CD4-positive, alpha-beta memory T cell (primary cell): ENCODE results near the gene PHKA1. TPM values are rescaled to one million over a fixed set of nuclear protein-coding genes. Genes with fewer than 3 reads are reported as not detected.
"Not testable (repeated sequence)": the region's sequence is repeated elsewhere in the genome, so short reads cannot be mapped to it uniquely, and the experiment has no call there.

ENCODE experiments used
- CTCF ChIA-PET: fragments of 350-600 bp; sonication (Branson Sonifier 250); formaldehyde crosslinking; loops from one replicate; lab custom pipeline; 2021; ENCODE audit warnings: inconsistent platforms; ENCODE audit not compliant: partially characterized antibody; lab: Charles Lee
- POLR2A ChIA-PET: fragments of 350-600 bp; sonication (Branson Sonifier 250); formaldehyde crosslinking; loops from one replicate; lab custom pipeline; 2021; ENCODE audit not compliant: partially characterized antibody; lab: Charles Lee
- DNase-seq, 5 donors: peaks; one replicate each; pipeline versions ENCODE4 v3.0.0 to v3.0.0-alpha.2; 2020 to 2022; ENCODE audit warnings: mixed read lengths in 1 of 5
- H3K27ac ChIP-seq: one replicate; pipeline ENCODE4 v1.7.0; 2013; ENCODE audit warnings: low read depth, low read length
- H3K27me3 ChIP-seq: 2 replicates; pipeline ENCODE4 v1.7.0; 2013; ENCODE audit warnings: mild to moderate bottlenecking, low read length, moderate library complexity; ENCODE audit not compliant: insufficient read depth
- H3K36me3 ChIP-seq: 2 replicates; pipeline ENCODE4 v1.7.0; 2013; ENCODE audit warnings: mild to moderate bottlenecking, low read length, moderate library complexity; ENCODE audit not compliant: insufficient read depth
- H3K4me1 ChIP-seq: 2 replicates; pipeline ENCODE4 v1.7.0; 2013; ENCODE audit warnings: mild to moderate bottlenecking, low read length, moderate library complexity; ENCODE audit not compliant: insufficient read depth
- H3K4me3 ChIP-seq, 2 donors: one replicate each; pipeline ENCODE4 v1.7.0; 2013; ENCODE audit warnings: low read length in 2 of 2, mild to moderate bottlenecking in 1 of 2
- H3K9me3 ChIP-seq, 2 donors: one replicate each; pipeline ENCODE4 v1.7.0; 2013; ENCODE audit warnings: low read length in 2 of 2, control low read depth in 1 of 2; ENCODE audit not compliant: control insufficient read depth in 1 of 2
- H3K27ac Mint-ChIP-seq, 7 donors: one replicate each; pipeline ENCODE4 v1.8.0; 2020 to 2021; ENCODE audit warnings: mixed read lengths in 7 of 7, mild to moderate bottlenecking in 6 of 7, inconsistent platforms in 3 of 7, moderate library complexity in 3 of 7
- H3K27me3 Mint-ChIP-seq, 2 donors: one replicate each; pipeline ENCODE4 v1.8.0; 2020 to 2021; ENCODE audit warnings: mixed read lengths in 2 of 2
- H3K36me3 Mint-ChIP-seq, 2 donors: one replicate each; pipeline ENCODE4 v1.8.0; 2020 to 2021; ENCODE audit warnings: mixed read lengths in 2 of 2, inconsistent platforms in 1 of 2, mild to moderate bottlenecking in 1 of 2
- H3K4me1 Mint-ChIP-seq, 4 donors: one replicate each; pipeline ENCODE4 v1.8.0; 2020 to 2021; ENCODE audit warnings: mixed read lengths in 4 of 4, mild to moderate bottlenecking in 1 of 4
- H3K4me3 Mint-ChIP-seq, 8 donors: one replicate each; pipeline ENCODE4 v1.8.0; 2020 to 2021; ENCODE audit warnings: mixed read lengths in 8 of 8, mild to moderate bottlenecking in 7 of 8, moderate library complexity in 6 of 8, inconsistent platforms in 3 of 8
- H3K9me3 Mint-ChIP-seq, 8 donors: one replicate each; pipeline ENCODE4 v1.8.0; 2020 to 2021; ENCODE audit warnings: mixed read lengths in 8 of 8, mild to moderate bottlenecking in 5 of 8, inconsistent platforms in 3 of 8, moderate library complexity in 1 of 8
- intact Hi-C: fragments of 100-400 bp; cut with micrococcal nuclease; formaldehyde crosslinking; loops from one replicate; pipeline ENCODE4 v1.15.1; 2023
- polyA plus RNA-seq, 2 donors: library from polyadenylated mRNA; unstranded; fragments of 300-500 nt; fragmentation: Illumina TruSeq; gene quantifications; one replicate each; pipeline ENCODE4 v1.2.3, GENCODE V29; 2021
- total RNA-seq, 2 experiments: library from RNA; stranded (reverse); gene quantifications; one replicate each; pipeline ENCODE4 v1.2.3, GENCODE V29; 2021

Gene PHKA1
- total and polyA plus RNA-seq, 4 experiments from 2014 or later, result 0.14 to 0.29 TPM; not detected in 2

- Histone ChIP-seq H3K27ac (no peak overlapping the region), H3K4me3 (no peak overlapping the region), H3K9me3 (no peaks in the 10 kb centered on the region), H3K4me1 (no peaks in the 10 kb centered on the region), H3K27me3 (no peaks in the 10 kb centered on the region), H3K36me3 (no peaks in the 10 kb centered on the region)
- CTCF ChIA-PET, result no interaction called here
- Mint-ChIP-seq H3K4me1 (no peaks in the 10 kb centered on the region), H3K27me3 (peaks cover 0 to 2% of the 10 kb centered on the region in 2 donors), H3K27ac (no peak overlapping the region), H3K36me3 (no peaks in the 10 kb centered on the region), H3K4me3 (no peak overlapping the region), H3K9me3 (peaks cover 0 to 2% (median 0%) of the 10 kb centered on the region in 8 donors)
- DNase-seq, result no peak
- POLR2A ChIA-PET, result no interaction called here
- intact Hi-C loops, result no loop called here
Measured at GRCh38 chrX:72694170-72694569, 19.9 kb downstream of the PHKA1 start.

DNA sequence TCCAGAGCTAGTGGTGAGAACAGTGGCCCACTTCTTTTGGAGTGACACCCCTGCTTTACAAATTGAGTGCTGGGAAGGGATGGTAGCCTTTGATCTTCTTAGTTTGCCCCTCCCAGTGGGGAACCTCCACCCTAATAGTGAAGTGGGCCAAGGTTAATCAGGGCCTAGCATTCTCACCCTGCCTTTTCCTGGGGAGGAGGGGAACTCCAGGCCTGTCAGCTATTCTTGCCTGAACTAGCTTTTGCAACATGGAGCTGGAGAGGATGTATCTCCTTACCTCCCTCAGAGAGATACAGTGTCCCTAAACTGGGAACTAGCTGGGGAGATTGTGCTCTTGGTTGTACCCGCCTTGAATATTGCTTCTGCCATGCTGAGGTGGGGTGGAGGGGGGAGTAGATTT lies 20.6 kb downstream of the PHKA1 start:
- Mint-ChIP-seq H3K4me1 (no peaks in the 10 kb centered on the region), H3K9me3 (peaks cover 0 to 2% (median 0%) of the 10 kb centered on the region in 8 donors), H3K36me3 (no peaks in the 10 kb centered on the region), H3K27me3 (peaks cover 0 to 2% of the 10 kb centered on the region in 2 donors), H3K27ac (no peak overlapping the region), H3K4me3 (no peak overlapping the region)
- DNase-seq, result no peak
- Histone ChIP-seq H3K9me3 (no peaks in the 10 kb centered on the region), H3K4me3 (no peak overlapping the region), H3K4me1 (no peaks in the 10 kb centered on the region), H3K36me3 (no peaks in the 10 kb centered on the region), H3K27me3 (no peaks in the 10 kb centered on the region), H3K27ac (no peak overlapping the region)
- CTCF ChIA-PET, result no interaction called here
- POLR2A ChIA-PET, result no interaction called here
- intact Hi-C loops, result no loop called here

GRCh38 chrX:72687396-72687795 lies 26.7 kb downstream of the PHKA1 start:
- no peaks in the 10 kb centered on the region for H3K4me1 Mint-ChIP-seq
- H3K27ac ChIP-seq, result no peak overlapping the region
- CTCF ChIA-PET, result no interaction called here

DNA sequence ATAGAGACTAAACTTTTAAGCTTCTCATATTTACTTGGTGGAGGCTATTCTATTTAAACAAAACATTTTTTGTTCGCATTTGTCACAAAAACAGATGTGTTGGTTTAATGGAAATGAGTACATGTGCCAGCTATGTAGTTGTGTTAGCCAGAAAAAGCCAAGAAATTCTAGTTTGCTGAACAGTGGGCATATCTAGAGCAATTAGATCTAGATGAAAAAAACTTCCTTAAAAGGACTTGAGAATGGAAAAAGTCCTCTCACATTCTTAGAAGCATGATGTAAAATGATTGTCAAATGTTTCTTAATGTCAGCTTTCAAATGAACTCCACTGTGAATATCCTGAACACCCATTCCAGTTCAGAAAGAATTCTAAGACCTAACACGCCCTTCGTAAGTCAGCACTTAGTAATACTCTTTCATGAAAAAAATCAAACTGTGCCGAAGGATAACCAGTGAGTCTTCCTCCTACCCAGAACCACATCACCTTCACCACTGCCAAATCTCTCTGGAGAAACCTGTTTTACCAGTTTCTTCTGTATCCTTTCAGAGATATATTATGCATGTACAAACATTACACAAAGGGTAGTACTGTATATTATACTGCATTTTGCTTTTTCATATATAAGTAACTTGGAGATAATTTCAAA lies 28.2 kb downstream of the PHKA1 start:
- Mint-ChIP-seq H3K4me3 (no peak overlapping the region), H3K36me3 (no peaks in the 10 kb centered on the region), H3K9me3 (no peaks in the 10 kb centered on the region), H3K27me3 (no peaks in the 10 kb centered on the region), H3K4me1 (no peaks in the 10 kb centered on the region), H3K27ac (no peak overlapping the region)
- H3K4me3 ChIP-seq, result no peak overlapping the region
- ChIA-PET CTCF (no interaction called here), POLR2A (no interaction called here)
- no peaks in the 10 kb centered on the region for H3K9me3 ChIP-seq
- intact Hi-C loops, result no loop called here
- H3K4me1 ChIP-seq, result no peaks in the 10 kb centered on the region
- H3K27ac ChIP-seq, result no peak overlapping the region
- DNase-seq, result no peak
- no peaks in the 10 kb centered on the region for H3K36me3 ChIP-seq
- no peaks in the 10 kb centered on the region for H3K27me3 ChIP-seq

More at GRCh38 chrX:72687396-72687795, 26.7 kb downstream of the PHKA1 start:
- DNase-seq, result no peak
- no peaks in the 10 kb centered on the region for H3K4me1 ChIP-seq
- H3K9me3 ChIP-seq, result no peaks in the 10 kb centered on the region
- no peaks in the 10 kb centered on the region for H3K36me3 ChIP-seq
- intact Hi-C loops, result no loop called here
- no peaks in the 10 kb centered on the region for H3K27me3 Mint-ChIP-seq
- H3K27me3 ChIP-seq, result no peaks in the 10 kb centered on the region
- no peak overlapping the region for H3K27ac Mint-ChIP-seq
- POLR2A ChIA-PET, result no interaction called here
- H3K4me3 Mint-ChIP-seq, result no peak overlapping the region
- no peak overlapping the region for H3K4me3 ChIP-seq
- H3K36me3 Mint-ChIP-seq, result no peaks in the 10 kb centered on the region
- H3K9me3 Mint-ChIP-seq, result no peaks in the 10 kb centered on the region

GRCh38 chrX:72685018-72685417 lies 29.1 kb downstream of the PHKA1 start:
- Mint-ChIP-seq H3K9me3 (peaks cover 0 to 4% (median 0%) of the 10 kb centered on the region in 8 donors), H3K27me3 (no peaks in the 10 kb centered on the region), H3K27ac (no peak overlapping the region), H3K4me3 (no peak overlapping the region), H3K4me1 (no peaks in the 10 kb centered on the region), H3K36me3 (no peaks in the 10 kb centered on the region)
- H3K36me3 ChIP-seq, result no peaks in the 10 kb centered on the region
- POLR2A ChIA-PET, result no interaction called here
- no peaks in the 10 kb centered on the region for H3K27me3 ChIP-seq
- intact Hi-C loops, result no loop called here
- no peak overlapping the region for H3K4me3 ChIP-seq
- no peak overlapping the region for H3K27ac ChIP-seq
- DNase-seq, result no peak
- CTCF ChIA-PET, result no interaction called here
- no peaks in the 10 kb centered on the region for H3K9me3 ChIP-seq
- H3K4me1 ChIP-seq, result no peaks in the 10 kb centered on the region

DNA sequence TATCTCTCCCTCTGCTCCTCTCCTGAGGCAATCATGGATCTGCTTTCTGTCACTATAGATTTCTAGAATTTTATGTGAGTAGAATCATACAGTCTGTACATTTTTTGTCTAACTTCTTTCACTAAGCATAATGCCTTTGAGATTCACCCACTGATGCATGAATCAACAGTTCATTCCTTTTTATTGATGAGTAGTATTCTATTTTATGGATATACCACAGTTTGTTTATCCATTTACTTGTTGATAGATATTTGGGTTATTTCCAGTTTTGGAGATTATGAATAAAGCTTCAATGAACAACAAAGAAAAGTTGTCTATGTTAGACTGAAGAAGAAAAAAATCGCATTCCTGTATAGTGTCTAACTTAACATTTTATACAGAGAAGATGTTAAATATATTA lies 30.5 kb downstream of the PHKA1 start:
- DNase-seq, result no peak
- no peak overlapping the region for H3K27ac Mint-ChIP-seq
- no peaks in the 10 kb centered on the region for H3K36me3 Mint-ChIP-seq
- Histone ChIP-seq H3K27me3 (no peaks in the 10 kb centered on the region), H3K27ac (no peak overlapping the region), H3K4me3 (no peak overlapping the region), H3K4me1 (no peaks in the 10 kb centered on the region), H3K9me3 (no peaks in the 10 kb centered on the region), H3K36me3 (no peaks in the 10 kb centered on the region)
- CTCF ChIA-PET, result no interaction called here
- H3K4me3 Mint-ChIP-seq, result no peak overlapping the region
- peaks cover 0 to 5% (median 0%) of the 10 kb centered on the region in 8 donors for H3K9me3 Mint-ChIP-seq
- intact Hi-C loops, result no loop called here
- no peaks in the 10 kb centered on the region for H3K4me1 Mint-ChIP-seq
- POLR2A ChIA-PET, result no interaction called here
- H3K27me3 Mint-ChIP-seq, result no peaks in the 10 kb centered on the region

DNA sequence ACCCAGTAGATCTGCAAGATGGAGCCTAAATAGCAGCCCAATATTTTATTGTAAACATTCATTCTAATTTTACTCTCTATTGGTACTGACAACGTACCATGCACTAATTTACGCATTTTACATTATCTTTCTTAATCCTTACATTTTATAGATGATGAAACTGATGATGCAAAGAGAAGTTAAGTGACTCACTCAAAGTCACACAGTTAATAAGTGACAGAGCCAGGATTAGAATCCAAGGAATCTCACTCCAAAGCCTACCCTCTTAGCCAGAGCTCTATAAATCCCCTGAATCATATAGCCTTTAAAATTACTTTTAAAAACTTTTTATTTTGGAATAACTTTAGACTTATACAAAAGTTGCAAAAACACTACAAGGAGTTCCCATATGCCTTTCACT lies 37.6 kb downstream of the PHKA1 start:
- peaks cover 0 to 7% (median 0%) of the 10 kb centered on the region in 8 donors for H3K9me3 Mint-ChIP-seq
- no peaks in the 10 kb centered on the region for H3K36me3 ChIP-seq
- no peaks in the 10 kb centered on the region for H3K9me3 ChIP-seq
- ChIA-PET CTCF (no interaction called here), POLR2A (no interaction called here)
- no peaks in the 10 kb centered on the region for H3K27me3 Mint-ChIP-seq
- no peaks in the 10 kb centered on the region for H3K36me3 Mint-ChIP-seq
- no peak overlapping the region for H3K27ac Mint-ChIP-seq
- no peak for DNase-seq
- no peak overlapping the region for H3K4me3 ChIP-seq
- intact Hi-C loops, result no loop called here
- no peaks in the 10 kb centered on the region for H3K4me1 ChIP-seq
- H3K4me3 Mint-ChIP-seq, result no peak overlapping the region
- no peaks in the 10 kb centered on the region for H3K4me1 Mint-ChIP-seq
- H3K27ac ChIP-seq, result no peak overlapping the region
- H3K27me3 ChIP-seq, result no peaks in the 10 kb centered on the region

DNA sequence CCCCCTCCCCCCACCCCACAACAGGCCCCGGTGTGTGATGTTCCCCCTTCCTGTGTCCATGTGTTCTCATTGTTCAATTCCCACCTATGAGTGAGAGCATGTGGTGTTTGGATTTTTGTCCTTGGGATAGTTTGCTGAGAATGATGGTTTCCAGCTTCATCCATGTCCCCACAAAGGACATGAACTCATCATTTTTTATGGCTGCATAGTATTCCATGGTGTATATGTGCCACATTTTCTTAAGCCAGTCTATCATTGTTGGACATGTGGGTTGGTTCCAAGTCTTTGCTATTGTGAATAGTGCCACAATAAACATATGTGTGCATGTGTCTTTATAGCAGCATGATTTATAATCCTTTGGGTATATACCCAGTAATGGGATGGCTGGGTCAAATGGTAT lies 40.2 kb downstream of the PHKA1 start:
- H3K27me3 Mint-ChIP-seq, H3K4me1 Mint-ChIP-seq, DNase-seq, H3K27me3 ChIP-seq, intact Hi-C loops, CTCF ChIA-PET, POLR2A ChIA-PET, H3K27ac ChIP-seq, H3K4me1 ChIP-seq, H3K4me3 Mint-ChIP-seq, H3K4me3 ChIP-seq, H3K36me3 Mint-ChIP-seq, H3K9me3 ChIP-seq, H3K27ac Mint-ChIP-seq, H3K9me3 Mint-ChIP-seq, H3K36me3 ChIP-seq: not testable (repeated sequence)
